Putamen (tissue), 1 donor: ENCODE data around the gene TFPI.
"Not testable (repeated sequence)": the region's sequence is repeated elsewhere in the genome, so short reads cannot be mapped to it uniquely, and the experiment has no call there.

Experiments used
- DNase-seq: peaks from one replicate; pipeline ENCODE4 v3.0.0-alpha.2; 2016; ENCODE audit warnings: low spot score

Gene TFPI

GRCh38 chr2:187527262-187527661 is 27.0 kb downstream of the TFPI start:
- no peak for DNase-seq

- no peak for DNase-seq
Observed at GRCh38 chr2:187526792-187527191, 27.4 kb downstream of the TFPI start.

GRCh38 chr2:187525163-187525900 is 28.9 kb downstream of the TFPI start:
- DNase-seq, result no peak

- DNase-seq, result no peak
Observed at GRCh38 chr2:187523325-187523724, 30.9 kb downstream of the TFPI start.

DNA sequence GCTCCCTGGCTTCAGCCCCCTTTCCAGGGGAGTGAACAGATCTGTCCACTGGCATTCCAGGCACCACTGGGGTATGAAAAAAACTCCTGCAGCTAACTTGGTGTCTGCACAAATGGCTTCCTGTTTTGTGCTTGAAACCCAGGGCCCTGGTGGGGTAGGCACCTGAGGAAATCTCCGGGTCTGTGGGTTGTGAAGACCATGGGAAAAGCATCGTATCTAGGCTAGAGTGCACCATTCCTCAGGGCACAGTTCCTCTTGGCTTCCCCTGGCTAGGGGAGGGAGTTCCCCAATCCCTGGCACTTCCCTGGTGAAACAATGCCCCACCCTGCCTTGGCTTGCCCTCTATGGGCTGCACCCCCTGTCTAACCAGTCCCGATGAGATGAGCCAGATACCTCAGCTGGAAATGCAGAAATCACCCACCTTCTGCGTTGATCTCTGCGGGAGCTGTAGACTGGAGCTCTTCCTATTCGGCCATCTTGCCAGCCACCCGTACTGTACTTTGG is 34.1 kb downstream of the TFPI start:
- DNase-seq, result no peak

DNA sequence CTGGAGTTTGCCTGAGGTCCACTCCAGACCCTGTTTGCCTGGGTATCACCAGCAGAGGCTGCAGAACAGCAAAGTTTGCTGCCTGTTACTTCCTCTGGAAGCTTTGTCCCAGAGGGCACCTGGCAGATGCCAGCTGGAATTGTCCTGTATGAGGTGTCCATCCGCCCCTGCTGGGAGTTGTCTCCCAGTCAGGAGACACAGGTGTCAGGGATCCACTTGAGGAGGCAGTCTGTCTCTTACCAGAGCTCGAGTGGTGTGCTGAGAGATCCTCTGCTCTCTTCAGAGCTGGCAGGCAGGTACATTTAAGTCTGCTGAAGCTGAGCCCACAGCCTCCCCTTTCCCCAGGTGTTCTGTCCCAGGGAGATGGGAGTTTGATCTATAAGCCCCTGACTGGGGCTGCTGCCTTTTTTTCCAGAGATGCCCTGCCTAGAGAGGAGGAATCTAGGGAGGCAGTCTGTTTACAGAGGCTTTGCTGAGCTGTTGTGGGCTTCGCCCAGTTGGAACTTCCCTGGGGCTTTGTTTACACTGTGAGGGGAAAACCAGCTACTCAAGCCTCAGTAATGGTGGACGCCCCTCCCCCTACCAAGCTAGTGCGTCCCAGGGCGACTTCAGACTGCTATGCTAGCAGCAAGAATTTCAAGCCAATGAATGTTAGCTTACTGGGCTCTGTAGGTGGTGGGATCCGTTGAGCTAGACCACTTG is 34.7 kb downstream of the TFPI start:
- DNase-seq, result no peak

GRCh38 chr2:187517750-187518361 is 36.4 kb downstream of the TFPI start:
- DNase-seq, result not testable (repeated sequence)

DNA sequence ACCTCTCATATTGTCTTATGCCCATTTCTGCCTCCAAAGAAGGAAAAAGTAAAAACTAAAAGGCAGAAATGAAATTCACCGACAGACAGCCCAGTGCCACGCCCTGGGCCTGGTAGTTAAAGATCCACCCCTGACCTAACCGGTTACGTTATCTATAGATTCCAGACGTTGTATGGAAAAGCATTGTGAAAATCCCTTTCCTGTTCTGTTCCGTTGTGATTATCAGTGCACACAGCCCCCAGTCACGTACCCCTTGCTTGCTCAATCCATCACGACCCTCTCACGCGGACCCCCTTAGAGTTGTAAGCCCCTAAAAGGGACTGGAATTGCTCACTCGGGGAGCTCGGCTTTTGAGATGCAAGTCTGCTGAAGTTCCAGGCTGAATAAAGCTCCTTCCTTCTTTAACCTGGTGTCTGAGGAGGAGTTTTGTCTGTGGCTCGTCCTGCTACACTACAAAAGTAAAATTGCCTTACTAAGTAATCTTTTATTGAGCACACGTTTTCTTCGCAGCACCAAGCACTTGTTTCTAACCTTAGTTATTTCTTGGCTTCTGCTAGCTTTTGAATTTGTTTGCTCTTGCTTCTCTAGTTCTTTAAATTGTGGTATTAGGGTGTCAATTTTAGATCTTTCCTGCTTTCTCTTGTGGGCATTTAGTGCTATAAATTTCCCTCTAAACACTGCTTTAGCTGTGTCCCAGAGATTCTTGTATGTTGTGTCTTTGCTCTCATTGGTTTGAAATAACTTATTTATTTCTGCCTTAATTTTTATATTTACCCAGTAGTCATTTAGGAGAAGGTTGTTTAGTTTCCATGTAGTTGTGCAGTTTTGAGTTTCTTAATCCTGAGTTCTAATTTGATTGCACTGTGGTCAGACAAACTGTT is 37.4 kb downstream of the TFPI start:
- DNase-seq, result not testable (repeated sequence)

DNA sequence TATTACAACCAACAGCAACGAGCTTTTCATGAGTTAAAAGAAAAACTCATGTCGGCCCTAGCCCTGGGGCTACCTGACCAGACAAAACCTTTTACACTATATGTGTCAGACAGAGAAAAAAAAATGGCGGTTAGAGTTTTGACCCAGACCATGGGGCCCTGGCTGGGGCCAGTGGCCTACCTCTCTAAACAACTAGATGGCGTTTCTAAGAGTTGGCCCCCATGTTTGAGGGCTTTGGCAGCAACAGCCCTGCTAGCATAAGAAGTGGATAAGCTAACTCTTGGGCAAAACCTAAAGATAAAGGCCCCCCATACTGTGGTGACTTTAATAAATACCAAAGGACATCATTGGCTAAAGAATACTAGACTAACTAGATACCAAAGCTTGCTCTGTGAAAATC is 39.3 kb downstream of the TFPI start:
- no peak for DNase-seq

- DNase-seq, result not testable (repeated sequence)
Observed at GRCh38 chr2:187514235-187514829, 39.9 kb downstream of the TFPI start.

GRCh38 chr2:187513460-187514234 is 40.6 kb downstream of the TFPI start:
- DNase-seq, result not testable (repeated sequence)

GRCh38 chr2:187511356-187512315 is 42.6 kb downstream of the TFPI start:
- DNase-seq, result no peak

- not testable (repeated sequence) for DNase-seq
Observed at GRCh38 chr2:187510419-187511355, 43.5 kb downstream of the TFPI start.

DNA sequence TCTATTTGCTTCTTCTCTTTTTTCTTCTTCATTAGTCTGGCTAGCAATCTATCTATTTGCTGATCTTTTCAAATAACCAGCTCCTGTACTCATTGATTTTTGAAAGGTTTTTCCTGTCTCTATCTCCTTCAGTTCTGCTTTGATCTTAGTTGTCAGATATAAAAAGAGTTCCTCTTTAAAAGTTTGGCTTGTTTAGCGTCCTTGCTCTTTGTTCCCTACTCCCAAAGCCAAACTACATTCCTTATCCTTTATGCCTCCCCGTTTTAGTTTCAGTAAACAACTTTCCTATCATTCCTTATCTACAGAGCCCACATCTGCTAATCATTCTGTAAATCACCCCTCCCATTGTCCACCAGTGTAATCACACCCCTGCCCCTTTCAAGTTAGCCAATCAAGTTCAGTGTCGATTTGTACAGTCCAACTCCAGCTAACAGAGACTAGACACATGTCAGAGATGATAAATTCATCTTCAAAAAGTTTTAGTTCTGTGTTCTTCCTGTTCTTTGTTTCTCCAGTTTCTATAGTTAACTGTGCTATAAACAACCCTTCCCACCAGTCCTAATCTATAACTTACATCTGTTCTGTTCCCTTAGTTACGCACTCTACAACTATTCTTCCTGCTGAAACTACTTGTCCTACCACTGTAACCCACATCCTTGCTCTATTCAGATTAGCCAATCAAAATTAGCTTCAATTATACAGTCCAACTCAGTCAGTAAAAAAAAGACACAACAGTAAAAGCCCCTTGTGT is 44.4 kb downstream of the TFPI start:
- no peak for DNase-seq

DNA sequence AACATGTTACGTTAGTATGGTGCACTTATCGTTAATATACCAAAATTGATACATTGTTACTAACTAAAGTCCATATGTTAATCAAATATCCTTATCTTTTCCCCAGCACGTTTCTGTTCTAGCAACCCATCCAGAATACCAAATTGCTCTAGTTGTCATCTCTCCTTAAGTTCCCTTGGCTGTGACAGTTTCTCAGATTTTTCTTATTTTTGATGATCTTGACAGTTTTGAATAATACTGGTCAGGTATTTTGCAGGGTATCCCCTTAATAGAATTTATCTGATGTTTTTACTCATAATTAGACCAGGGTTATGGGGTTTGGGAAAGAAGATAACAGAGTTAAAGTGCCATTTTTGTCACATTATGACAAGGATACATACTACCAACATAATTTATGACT is 47.8 kb downstream of the TFPI start:
- DNase-seq, result no peak

GRCh38 chr2:187505065-187505672 is 49.1 kb downstream of the TFPI start:
- no peak for DNase-seq

DNA sequence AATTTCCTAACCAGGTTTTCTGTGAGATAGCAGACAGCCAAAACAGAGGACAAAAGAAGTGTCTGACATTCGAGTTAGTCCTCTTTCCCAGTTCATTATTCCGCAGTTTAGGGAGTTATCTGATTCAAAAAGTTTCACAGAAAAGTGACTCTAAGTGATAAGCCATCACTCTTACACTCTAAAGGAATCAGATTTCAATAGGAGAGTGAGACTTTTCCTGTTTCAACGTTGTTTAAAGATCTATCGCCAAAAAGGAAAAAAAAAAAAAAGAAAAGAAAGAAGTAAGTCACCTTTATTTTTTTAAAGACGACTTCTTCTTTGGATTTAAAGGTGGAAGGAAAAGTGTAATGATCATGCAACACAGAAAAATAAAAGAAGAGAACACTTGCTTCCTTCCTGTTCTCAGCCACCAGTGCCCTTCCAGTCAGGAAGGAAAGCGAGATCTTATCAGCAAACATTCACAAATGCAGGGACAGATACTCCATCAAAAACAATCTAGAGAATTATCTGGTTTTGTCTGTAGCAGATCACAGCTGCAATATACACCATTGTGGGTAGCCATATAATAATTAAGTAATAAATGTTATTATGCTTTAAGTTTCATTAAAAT is 49.8 kb downstream of the TFPI start:
- no peak for DNase-seq
